ENCODE data around the gene SMU1.
"Not testable (repeated sequence)": the region's sequence is repeated elsewhere in the genome, so short reads cannot be mapped to it uniquely, and the experiment has no call there.

The SMU1 gene

DNA sequence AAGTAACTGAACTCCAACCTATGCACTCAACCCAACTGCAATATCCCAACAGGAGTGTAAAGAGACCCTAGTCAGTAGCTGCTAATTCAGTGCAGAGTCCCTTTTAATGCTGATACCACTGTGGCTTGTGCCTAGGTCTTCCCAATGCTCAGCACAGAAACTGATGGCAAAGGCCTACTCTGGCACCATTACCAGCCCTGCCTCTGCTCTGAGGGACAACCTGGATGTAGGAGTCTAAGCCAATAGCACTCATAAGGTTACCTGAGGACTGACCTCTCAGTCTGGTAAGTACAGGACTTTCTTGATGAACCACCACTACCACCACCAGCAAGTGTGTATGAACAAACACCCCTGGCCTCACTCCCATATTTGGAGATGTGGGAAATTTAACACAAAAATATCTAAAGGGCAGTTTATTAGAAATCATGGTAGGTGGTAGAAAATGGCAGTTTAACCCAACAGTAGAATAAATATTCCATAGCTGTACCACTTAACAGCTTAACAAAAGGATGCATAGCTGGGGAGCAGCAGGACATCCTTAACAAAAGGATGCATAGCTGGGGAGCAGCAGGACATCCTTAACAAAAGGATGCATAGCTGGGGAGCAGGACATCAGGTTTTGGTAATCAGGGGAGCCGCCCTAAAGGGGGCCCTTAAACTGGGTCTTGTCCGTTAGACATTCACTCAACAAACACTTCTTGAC, 62.4 kb downstream of the SMU1 start:
- no peak for DNase-seq (ENCODE audit: low read depth)

DNA sequence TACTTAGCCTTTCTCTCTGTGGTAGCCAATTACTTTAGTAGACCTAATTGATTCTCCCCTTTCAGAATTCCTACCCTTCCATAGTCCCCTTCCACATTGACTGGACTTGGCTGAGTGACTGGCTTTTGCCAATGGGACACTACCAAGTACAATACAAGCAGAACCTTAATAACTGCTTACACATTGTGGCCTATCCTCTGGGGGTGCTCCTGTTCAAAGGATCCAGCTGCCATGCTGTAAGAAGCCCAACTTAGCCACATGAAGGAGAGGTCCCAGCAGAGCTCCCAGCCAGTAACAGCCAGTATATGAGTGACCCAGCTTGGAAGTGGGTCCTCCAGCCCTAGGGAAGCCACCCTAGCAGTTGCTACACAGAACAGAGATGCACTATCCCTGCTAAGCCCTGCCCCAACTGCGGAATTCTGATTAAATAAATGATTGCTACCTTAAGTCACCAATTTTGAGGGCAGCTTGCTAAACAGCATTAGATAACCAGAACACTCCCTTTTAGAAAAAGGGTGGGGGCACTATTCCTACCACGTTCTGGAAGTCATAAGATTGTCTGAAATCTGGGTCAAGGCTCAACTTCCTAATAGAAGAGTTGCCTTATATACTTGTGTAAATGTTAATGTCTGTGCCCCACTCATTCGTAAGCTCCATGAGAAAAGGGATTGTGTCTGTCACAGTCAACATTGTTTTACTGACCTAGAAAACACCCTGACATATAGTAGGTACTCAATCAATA, 64.0 kb downstream of the SMU1 start:
- DNase-seq (ENCODE audit: low read depth), result no peak

DNA sequence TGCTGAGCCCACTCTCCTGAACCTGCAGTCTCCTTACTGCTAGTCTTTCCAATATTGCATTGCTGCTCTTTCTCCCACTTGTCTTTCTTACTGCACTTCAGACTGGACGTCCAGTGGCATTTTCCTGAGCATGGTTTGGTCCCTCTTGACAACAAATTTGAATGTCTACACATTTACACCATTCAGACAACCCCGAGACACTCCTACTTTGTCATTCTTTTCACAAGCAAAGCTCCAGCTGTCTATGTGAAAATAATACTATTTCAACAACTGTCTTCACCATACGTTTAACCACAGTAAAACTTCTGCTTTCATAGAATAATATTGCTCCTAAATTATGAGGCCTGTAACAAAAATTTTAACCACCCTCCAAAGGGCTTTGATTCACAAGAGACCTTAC, 64.6 kb downstream of the SMU1 start:
- no peak for DNase-seq (ENCODE audit: low read depth)

DNA sequence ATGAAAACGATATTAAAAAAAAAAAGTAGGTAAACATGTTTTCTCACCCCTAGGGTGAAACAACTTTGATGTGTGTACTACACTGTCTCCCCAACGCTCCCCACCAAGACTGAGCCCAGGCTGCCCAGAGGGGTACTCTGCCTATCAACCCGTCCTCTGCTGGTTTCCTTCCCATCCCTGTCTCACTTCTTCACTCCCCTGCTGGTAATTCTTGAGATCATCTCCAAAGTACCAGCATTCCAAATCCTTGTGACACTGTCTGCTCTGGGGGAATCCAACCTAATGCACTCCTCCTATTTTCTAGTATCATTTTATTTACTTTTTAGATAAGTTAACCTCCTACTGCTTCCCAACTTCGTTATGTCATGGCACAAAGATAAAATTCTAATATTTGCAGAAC, 68.7 kb downstream of the SMU1 start:
- DNase-seq (ENCODE audit: low read depth), result no peak

DNA sequence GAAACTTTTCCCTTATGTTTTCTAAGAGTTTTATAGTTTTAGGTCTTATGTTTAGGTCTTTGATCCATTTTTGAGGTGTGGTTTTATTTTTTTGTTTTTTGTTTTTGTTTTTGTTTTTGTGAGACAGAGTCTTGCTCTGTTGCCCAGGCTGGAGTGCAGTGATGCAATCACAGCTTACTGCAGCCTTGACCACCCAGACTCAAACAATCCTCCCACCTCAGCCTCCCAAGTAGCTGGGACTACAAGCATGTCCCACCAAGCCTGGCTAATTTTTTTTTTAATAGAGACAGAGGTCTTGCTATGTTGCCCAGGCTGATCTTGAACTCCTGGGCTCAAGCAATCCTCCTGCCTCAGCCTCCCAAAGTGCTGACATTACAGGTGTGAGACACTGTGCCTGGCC, 71.1 kb downstream of the SMU1 start:
- DNase-seq (ENCODE audit: low read depth), result not testable (repeated sequence)

DNA sequence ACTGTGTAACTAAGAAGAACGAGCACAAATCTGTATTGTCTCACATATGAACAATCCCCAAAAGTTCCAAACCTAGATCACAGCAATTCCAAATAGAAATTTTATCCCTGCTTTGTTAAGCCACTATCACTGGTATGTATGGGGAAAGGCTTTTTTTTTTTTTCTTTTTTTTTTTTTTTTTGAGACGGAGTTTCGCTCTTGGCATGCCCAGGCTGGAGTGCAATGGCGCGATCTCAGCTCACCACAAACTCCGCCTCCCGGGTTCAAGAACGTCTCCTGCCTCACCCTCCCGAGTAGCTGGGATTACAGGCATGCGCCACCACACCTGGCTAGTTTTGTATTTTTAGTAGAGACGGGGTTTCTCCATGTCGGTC, 75.8 kb downstream of the SMU1 start:
- peak; percentile 14 for DNase-seq (ENCODE audit: low read depth)

DNA sequence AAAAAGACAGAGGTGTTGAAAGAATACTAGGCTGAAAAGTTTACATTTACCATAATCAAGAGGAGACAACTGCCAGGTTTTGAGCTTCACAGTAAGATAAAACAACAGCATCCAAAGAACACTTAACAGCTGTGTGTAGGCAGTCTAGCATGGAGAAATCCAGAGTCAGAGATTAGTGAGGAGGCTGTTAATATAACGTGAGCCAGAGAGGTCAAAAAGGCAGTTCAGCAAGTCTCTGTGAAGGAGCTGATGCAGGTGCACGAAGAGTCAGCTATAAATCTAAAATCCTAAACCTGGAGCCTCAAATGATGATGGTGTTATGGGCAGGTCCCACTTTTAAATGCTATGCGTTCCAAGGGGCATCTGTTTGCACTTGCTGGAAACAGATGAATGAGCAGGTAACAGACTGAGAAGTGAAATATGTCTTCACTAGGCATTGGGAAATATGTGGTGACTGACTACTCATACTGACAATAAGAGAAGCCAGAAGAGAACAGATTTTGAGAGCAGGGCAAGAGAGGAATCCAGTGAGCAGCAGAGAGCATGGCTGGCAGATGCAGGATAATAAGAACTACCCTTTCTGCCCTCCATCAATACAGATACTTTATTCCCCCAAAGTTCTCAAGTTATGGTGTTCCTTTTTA, 83.8 kb downstream of the SMU1 start:
- peak; percentile 74 for DNase-seq (ENCODE audit: low read depth)

DNA sequence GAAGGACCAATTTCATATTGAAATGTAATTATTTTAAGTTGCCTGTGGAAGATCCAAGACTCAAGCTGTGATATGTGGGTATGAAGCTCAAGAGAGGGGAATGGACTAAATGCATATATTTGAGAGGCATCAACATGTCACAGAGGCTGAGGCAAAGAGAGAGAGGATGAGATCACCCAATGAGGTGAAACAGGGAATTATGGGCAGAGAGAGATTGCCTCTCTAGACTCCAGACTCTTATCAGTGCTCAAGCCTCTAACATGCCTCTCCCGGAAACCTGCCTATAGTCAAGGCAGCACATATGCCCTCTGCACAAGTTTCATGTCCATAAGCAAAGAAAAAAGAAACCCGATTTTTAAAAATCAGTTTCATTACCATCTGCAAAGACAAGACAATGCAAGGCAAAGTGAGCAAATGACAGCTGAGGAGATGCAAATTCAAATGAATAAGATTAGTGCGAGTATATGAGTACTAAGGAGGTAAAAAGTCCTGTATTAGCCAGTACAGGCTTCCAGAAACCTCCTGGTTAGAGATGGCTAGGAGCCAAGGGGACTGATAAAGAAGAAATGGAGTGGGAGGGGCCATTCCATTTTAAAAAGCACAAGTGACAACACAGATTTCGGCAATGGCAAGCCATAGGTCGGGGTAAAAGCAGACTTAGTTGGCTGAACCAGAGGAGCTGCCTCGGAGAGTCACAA, 84.4 kb downstream of the SMU1 start:
- peak; percentile 48 for DNase-seq (ENCODE audit: low read depth)
